PC-3 (cell line): ENCODE measurements around the gene POLR3F. TPM values are rescaled to one million over a fixed set of nuclear protein-coding genes. Genes with fewer than 3 reads are reported as not detected.
"Not testable (repeated sequence)": the region's sequence is repeated elsewhere in the genome, so short reads cannot be mapped to it uniquely, and the experiment has no call there.

Experiments
- ATAC-seq: fragments of 200-7000 bp; cut with Tn5 transposase; 2 replicates; pipeline ENCODE4 v1.9.1; 2020; ENCODE audit warnings: mild to moderate bottlenecking, moderate library complexity
- BruUV-seq: library from RNA; stranded (reverse); fragments of 400-500 nt; replicated peaks from 2 replicates; lab custom pipeline; 2021; lab: Mats Ljungman, UMichigan
- CTCF ChIA-PET: fragments of 300-600 bp; sonication (Branson Sonifier 250); formaldehyde crosslinking; loops from one replicate; lab custom pipeline; 2022; ENCODE audit warnings: antibody characterized with exemption; lab: Charles Lee
- POLR2A ChIA-PET: fragments of 300-600 bp; sonication (Branson Sonifier 250); formaldehyde crosslinking; loops from one replicate; lab custom pipeline; 2022; ENCODE audit warnings: antibody characterized with exemption; ENCODE audit not compliant: unreplicated experiment; lab: Charles Lee
- DNase-seq: peaks from one replicate; pipeline ENCODE4 v3.0.0-alpha.2; 2015
- H2AFZ ChIP-seq: fragments of 300-600 bp; sonication (generic); 2 replicates; pipeline ENCODE4 v1.6.0; 2016; ENCODE audit warnings: antibody characterized with exemption, low read length
- H3F3A ChIP-seq: fragments of 300-600 bp; sonication (generic); one replicate; pipeline ENCODE4 v1.6.0; 2017; ENCODE audit warnings: antibody characterized with exemption, low read length, control low read depth, mild to moderate bottlenecking; ENCODE audit not compliant: unreplicated experiment
- H3K27ac ChIP-seq: fragments of 300-600 bp; sonication (generic); 2 replicates; pipeline ENCODE4 v1.5.1; 2016; ENCODE audit warnings: mild to moderate bottlenecking, low read length
- H3K27me3 ChIP-seq: fragments of 300-600 bp; sonication (generic); 2 replicates; pipeline ENCODE4 v1.6.1; 2016; ENCODE audit warnings: low read length, mixed read lengths
- H3K36me3 ChIP-seq: fragments of 300-600 bp; sonication (generic); 2 replicates; pipeline ENCODE4 v1.6.1; 2016; ENCODE audit warnings: low read depth, mixed run types, low read length, mixed read lengths
- H3K4me1 ChIP-seq: fragments of 300-600 bp; sonication (generic); 2 replicates; pipeline ENCODE4 v1.5.1; 2016; ENCODE audit warnings: low read length; ENCODE audit not compliant: insufficient read depth
- H3K4me2 ChIP-seq: fragments of 300-600 bp; sonication (generic); 2 replicates; pipeline ENCODE4 v1.6.0; 2016; ENCODE audit warnings: low read length
- H3K4me3 ChIP-seq: fragments of 300-600 bp; sonication (generic); 2 replicates; pipeline ENCODE4 v1.5.1; 2016; ENCODE audit warnings: mild to moderate bottlenecking, low read length, mixed read lengths
- H3K79me2 ChIP-seq: fragments of 300-600 bp; sonication (generic); 2 replicates; pipeline ENCODE4 v1.6.1; 2017; ENCODE audit warnings: low read length, mixed read lengths
- H3K9ac ChIP-seq: fragments of 300-600 bp; sonication (generic); 2 replicates; pipeline ENCODE4 v1.6.0; 2016; ENCODE audit warnings: mild to moderate bottlenecking, low read length
- H3K9me2 ChIP-seq: fragments of 300-600 bp; sonication (generic); replicated peaks from 2 replicates; pipeline ENCODE4 v1.6.1; 2016; ENCODE audit warnings: mixed run types, low read length, mixed read lengths
- H3K9me3 ChIP-seq: fragments of 300-600 bp; sonication (generic); 2 replicates; pipeline ENCODE4 v1.6.1; 2016; ENCODE audit warnings: low read length, mixed read lengths
- H4K20me1 ChIP-seq: fragments of 300-600 bp; sonication (generic); 2 replicates; pipeline ENCODE4 v1.6.1; 2016; ENCODE audit warnings: low read length, mixed read lengths
- EZH2 ChIP-seq: fragments of 300-600 bp; sonication (generic); IDR thresholded peaks from one replicate; pipeline ENCODE4 v1.6.1; 2017; ENCODE audit warnings: antibody characterized with exemption, mild to moderate bottlenecking, low read length; ENCODE audit not compliant: unreplicated experiment
- EZH2phosphoT487 ChIP-seq: fragments of 300-600 bp; sonication (generic); IDR thresholded peaks from 2 replicates; pipeline ENCODE4 v1.6.1; 2018; ENCODE audit warnings: mild to moderate bottlenecking, antibody characterized with exemption, low read length, borderline replicate concordance
- intact Hi-C: fragments of 100-400 bp; cut with micrococcal nuclease; formaldehyde crosslinking; loops from 2 replicates; pipeline ENCODE4 v1.9.0; 2023
- total RNA-seq: library from RNA; depleted of rRNA; stranded (reverse); fragments of >200 nt; gene quantifications from 2 replicates; pipeline ENCODE4 v1.2.3, GENCODE V29; 2014
- TF ChIP-seq, protein P1 (sequence below): fragments of 300-600 bp; sonication (generic); conservative IDR thresholded peaks from 2 replicates; pipeline ENCODE4 v1.5.1; 2017; ENCODE audit warnings: antibody characterized with exemption, low read depth, mild to moderate bottlenecking, low read length

POLR3F gene
- total RNA-seq, 1 experiment from 2014 or later = 28.2 TPM

DNA sequence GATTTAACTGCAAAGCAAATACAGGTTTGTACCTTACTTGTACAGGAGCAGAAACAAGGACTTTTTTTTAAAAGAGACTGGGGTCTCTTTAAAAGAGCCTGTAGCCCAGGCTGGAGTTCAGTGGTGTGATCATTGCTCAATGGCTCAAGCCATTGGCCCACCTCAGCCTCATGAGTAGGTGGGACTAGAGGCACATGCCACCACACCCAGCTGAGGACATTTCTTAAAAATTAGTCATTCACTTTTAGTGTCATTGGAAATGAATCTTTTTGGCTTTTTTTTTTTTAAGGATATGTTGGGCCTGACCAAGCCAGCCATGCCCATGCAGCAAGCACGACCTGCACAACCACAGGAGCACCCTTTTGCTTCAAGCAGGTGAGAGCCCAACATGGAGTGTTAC, 57.5 kb downstream of the POLR3F start:
- BruUV-seq = no TSS peak
- ChIA-PET CTCF (no interaction called here), POLR2A (interaction anchor here (1.1 kb wide), 1 partner anchor 18 kb away, joined by 3 read pairs; no protein-coding TSS in a partner anchor)
- no peaks in the 10 kb centered on the region for H3F3A ChIP-seq
- peaks cover 49% of the 10 kb centered on the region for H3K36me3 ChIP-seq
- peak overlapping the region; percentile 16; the same call in 1 of the 2 replicates for H3K4me3 ChIP-seq
- peak overlapping the region; percentile 92 for H3K27ac ChIP-seq
- no peaks in the 10 kb centered on the region for H3K9me2 ChIP-seq
- peak overlapping the region; percentile 55 for H3K4me2 ChIP-seq
- H2AFZ ChIP-seq = peak overlapping the region; percentile 33; the same call in 1 of the 2 replicates
- peak overlapping the region; percentile 68 for H3K9ac ChIP-seq
- H3K4me1 ChIP-seq = peaks cover 31% of the 10 kb centered on the region
- H3K27me3 ChIP-seq = no peaks in the 10 kb centered on the region
- no peaks in the 10 kb centered on the region for H4K20me1 ChIP-seq
- TF ChIP-seq EZH2 (no peak), EZH2phosphoT487 (no peak)
- TF ChIP-seq, protein P1, sequence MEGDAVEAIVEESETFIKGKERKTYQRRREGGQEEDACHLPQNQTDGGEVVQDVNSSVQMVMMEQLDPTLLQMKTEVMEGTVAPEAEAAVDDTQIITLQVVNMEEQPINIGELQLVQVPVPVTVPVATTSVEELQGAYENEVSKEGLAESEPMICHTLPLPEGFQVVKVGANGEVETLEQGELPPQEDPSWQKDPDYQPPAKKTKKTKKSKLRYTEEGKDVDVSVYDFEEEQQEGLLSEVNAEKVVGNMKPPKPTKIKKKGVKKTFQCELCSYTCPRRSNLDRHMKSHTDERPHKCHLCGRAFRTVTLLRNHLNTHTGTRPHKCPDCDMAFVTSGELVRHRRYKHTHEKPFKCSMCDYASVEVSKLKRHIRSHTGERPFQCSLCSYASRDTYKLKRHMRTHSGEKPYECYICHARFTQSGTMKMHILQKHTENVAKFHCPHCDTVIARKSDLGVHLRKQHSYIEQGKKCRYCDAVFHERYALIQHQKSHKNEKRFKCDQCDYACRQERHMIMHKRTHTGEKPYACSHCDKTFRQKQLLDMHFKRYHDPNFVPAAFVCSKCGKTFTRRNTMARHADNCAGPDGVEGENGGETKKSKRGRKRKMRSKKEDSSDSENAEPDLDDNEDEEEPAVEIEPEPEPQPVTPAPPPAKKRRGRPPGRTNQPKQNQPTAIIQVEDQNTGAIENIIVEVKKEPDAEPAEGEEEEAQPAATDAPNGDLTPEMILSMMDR = no peak
- intact Hi-C loops = no loop called here
- ATAC-seq (peak; percentile 98), DNase-seq (peak; percentile 96)
- H3K9me3 ChIP-seq = no peaks in the 10 kb centered on the region
- H3K79me2 ChIP-seq = no peaks in the 10 kb centered on the region

DNA sequence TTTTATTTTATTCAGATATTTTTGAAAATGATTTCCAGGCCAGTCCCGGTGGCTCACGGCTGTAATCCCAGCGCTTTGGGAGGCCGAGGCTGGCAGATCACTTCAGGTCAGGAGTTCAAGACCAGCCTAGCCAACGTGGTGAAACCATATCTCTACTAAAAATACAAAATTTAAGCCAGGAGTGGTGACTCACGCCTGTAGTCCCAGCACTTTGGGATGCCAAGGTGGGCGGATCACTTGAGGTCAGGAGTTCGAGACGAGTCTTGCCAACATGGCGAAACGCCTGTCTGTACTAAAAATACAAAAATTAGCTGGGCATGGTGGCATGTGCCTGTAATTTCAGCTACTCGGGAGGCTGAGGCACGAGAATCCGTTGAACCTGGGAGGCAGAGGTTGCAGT, 59.6 kb downstream of the POLR3F start:
- BruUV-seq, H3K9ac ChIP-seq, CTCF ChIA-PET, H3K79me2 ChIP-seq, H3K27ac ChIP-seq, H3K27me3 ChIP-seq, H2AFZ ChIP-seq, H3K4me2 ChIP-seq, H3F3A ChIP-seq, DNase-seq, H3K9me2 ChIP-seq, H4K20me1 ChIP-seq, ATAC-seq, H3K4me3 ChIP-seq, H3K9me3 ChIP-seq, intact Hi-C loops: not testable (repeated sequence)
- POLR2A ChIA-PET = interaction anchor here (0.7 kb wide), 1 partner anchor 101 kb away, joined by 4 read pairs; no protein-coding TSS in a partner anchor
- H3K4me1 ChIP-seq = peaks cover 31% of the 10 kb centered on the region
- peaks cover 62% of the 10 kb centered on the region for H3K36me3 ChIP-seq

DNA sequence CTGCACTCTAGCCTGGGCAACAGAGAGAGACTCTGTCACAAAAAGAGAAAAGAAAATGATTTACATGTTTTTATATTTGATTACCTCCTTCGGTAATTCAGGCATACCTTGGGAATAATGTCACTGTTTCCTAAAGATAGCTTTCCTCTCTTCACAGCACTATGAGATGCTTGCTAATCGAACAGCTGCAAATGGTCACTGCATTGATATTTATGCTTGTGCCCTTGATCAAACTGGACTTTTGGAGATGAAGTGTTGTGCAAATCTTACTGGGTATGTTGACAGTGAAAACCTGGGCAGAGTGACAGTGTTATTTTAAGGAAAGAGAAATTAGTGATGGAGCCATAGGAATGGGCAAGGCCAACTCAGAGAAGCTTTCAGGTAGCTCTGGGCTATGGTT, 60.1 kb downstream of the POLR3F start:
- CTCF ChIA-PET = no interaction called here
- POLR2A ChIA-PET = interaction anchor here (0.7 kb wide), 1 partner anchor 100 kb away, joined by 4 read pairs; no protein-coding TSS in a partner anchor
- no peak overlapping the region for H3K4me2 ChIP-seq
- no peaks in the 10 kb centered on the region for H3K9me2 ChIP-seq
- no peak overlapping the region for H2AFZ ChIP-seq
- peaks cover 68% of the 10 kb centered on the region for H3K36me3 ChIP-seq
- H3K27ac ChIP-seq = peak overlapping the region; percentile 52
- no peak overlapping the region for H3K4me3 ChIP-seq
- no peak for ATAC-seq
- DNase-seq = no peak
- H3F3A ChIP-seq = no peaks in the 10 kb centered on the region
- no peaks in the 10 kb centered on the region for H4K20me1 ChIP-seq
- TF ChIP-seq, protein P1 = no peak
- TF ChIP-seq EZH2phosphoT487 = no peak
- no peak for TF ChIP-seq EZH2
- H3K4me1 ChIP-seq = peaks cover 31% of the 10 kb centered on the region
- intact Hi-C loops = no loop called here
- H3K27me3 ChIP-seq = no peaks in the 10 kb centered on the region
- no peak overlapping the region for H3K9ac ChIP-seq
- H3K9me3 ChIP-seq = no peaks in the 10 kb centered on the region
- no TSS peak for BruUV-seq
- no peaks in the 10 kb centered on the region for H3K79me2 ChIP-seq
